ENCODE results near the gene TEX53.
A peak's percentile ranks its signal among the peaks of the same experiment; 100 is the strongest.

The TEX53 gene

GRCh38 chr9:114657705-114658104, at the start of gene TEX53:
TEX53 (minus strand) TSS chr9:114657805; CDS start chr9:114657774, 31 bp downstream.
- TF ChIP-seq, protein P1, sequence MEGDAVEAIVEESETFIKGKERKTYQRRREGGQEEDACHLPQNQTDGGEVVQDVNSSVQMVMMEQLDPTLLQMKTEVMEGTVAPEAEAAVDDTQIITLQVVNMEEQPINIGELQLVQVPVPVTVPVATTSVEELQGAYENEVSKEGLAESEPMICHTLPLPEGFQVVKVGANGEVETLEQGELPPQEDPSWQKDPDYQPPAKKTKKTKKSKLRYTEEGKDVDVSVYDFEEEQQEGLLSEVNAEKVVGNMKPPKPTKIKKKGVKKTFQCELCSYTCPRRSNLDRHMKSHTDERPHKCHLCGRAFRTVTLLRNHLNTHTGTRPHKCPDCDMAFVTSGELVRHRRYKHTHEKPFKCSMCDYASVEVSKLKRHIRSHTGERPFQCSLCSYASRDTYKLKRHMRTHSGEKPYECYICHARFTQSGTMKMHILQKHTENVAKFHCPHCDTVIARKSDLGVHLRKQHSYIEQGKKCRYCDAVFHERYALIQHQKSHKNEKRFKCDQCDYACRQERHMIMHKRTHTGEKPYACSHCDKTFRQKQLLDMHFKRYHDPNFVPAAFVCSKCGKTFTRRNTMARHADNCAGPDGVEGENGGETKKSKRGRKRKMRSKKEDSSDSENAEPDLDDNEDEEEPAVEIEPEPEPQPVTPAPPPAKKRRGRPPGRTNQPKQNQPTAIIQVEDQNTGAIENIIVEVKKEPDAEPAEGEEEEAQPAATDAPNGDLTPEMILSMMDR (IDR thresholded peaks at IDR 0.05; ENCODE audit: control extremely low read depth, extremely low read depth, low read depth, missing control alignments) = no peak
- CTCF ChIA-PET = interaction anchor here (1.2 to 1.5 kb wide), 4 partner anchors 17 to 252 kb away, joined by 3 to 8 read pairs (median 4); no protein-coding TSS in a partner anchor

GRCh38 chr9:114706711-114707110, 49.1 kb upstream of the TEX53 start:
- ChIA-PET POLR2A (interaction anchor here (0.8 kb wide), 1 partner anchor 9 kb away, joined by 5 read pairs; no protein-coding TSS in a partner anchor), CTCF (interaction anchor here (1.0 to 3.3 kb wide), 10 partner anchors 9 to 308 kb away, joined by 3 to 32 read pairs (median 4); partner anchors contain the start of gene TEX48)
- no peak for DNase-seq (ENCODE audit: extremely low spot score)
- TF ChIP-seq, protein P1 (IDR thresholded peaks at IDR 0.05; ENCODE audit: control extremely low read depth, extremely low read depth, low read depth, missing control alignments) = no peak

More at GRCh38 chr9:114657705-114658104, at the start of gene TEX53:
- POLR2A ChIA-PET = no interaction called here
- no peak for DNase-seq (ENCODE audit: extremely low spot score)

- POLR2A ChIA-PET = no interaction called here
- TF ChIP-seq, protein P1 (IDR thresholded peaks at IDR 0.05; ENCODE audit: control extremely low read depth, extremely low read depth, low read depth, missing control alignments) = no peak
- CTCF ChIA-PET = interaction anchor here (1.5 kb wide), 1 partner anchor 21 kb away, joined by 3 read pairs; no protein-coding TSS in a partner anchor
- no peak for DNase-seq (ENCODE audit: extremely low spot score)
Measured at GRCh38 chr9:114701988-114702387, 44.4 kb upstream of the TEX53 start.

- ChIA-PET CTCF (interaction anchor here (1.3 to 4.5 kb wide), 10 partner anchors 9 to 316 kb away, joined by 3 to 33 read pairs (median 4); partner anchors contain the start of gene TEX48), POLR2A (interaction anchor here (1.4 kb wide), 1 partner anchor 9 kb away, joined by 5 read pairs; no protein-coding TSS in a partner anchor)
- peak; percentile 39 for DNase-seq (ENCODE audit: extremely low spot score)
- TF ChIP-seq, protein P1 (IDR thresholded peaks at IDR 0.05; ENCODE audit: control extremely low read depth, extremely low read depth, low read depth, missing control alignments) = no peak
Measured at GRCh38 chr9:114697951-114698351, 40.3 kb upstream of the TEX53 start.

GRCh38 chr9:114696814-114697544, 39.4 kb upstream of the TEX53 start:
- DNase-seq (ENCODE audit: extremely low spot score) = peak; percentile 68
- POLR2A ChIA-PET = interaction anchor here (1.4 kb wide), 1 partner anchor 10 kb away, joined by 5 read pairs; no protein-coding TSS in a partner anchor
- CTCF ChIA-PET = interaction anchor here (1.0 to 4.5 kb wide), 7 partner anchors 10 to 317 kb away, joined by 3 to 33 read pairs (median 4); partner anchors contain the start of gene TEX48
- TF ChIP-seq, protein P1 (IDR thresholded peaks at IDR 0.05; ENCODE audit: control extremely low read depth, extremely low read depth, low read depth, missing control alignments) = no peak

- CTCF ChIA-PET = interaction anchor here (1.0 to 4.5 kb wide), 3 partner anchors 15 to 43 kb away, joined by 3 to 33 read pairs (median 5); partner anchors contain the start of gene TEX48
- TF ChIP-seq, protein P1 (IDR thresholded peaks at IDR 0.05; ENCODE audit: control extremely low read depth, extremely low read depth, low read depth, missing control alignments) = no peak
- POLR2A ChIA-PET = no interaction called here
- DNase-seq (ENCODE audit: extremely low spot score) = no peak
Measured at GRCh38 chr9:114695948-114696347, 38.3 kb upstream of the TEX53 start.

Measured in GM10248 (cell line).